ENCODE data around the gene PDE11A. TPM values are rescaled to one million over a fixed set of nuclear protein-coding genes. Genes with fewer than 3 reads are reported as not detected.
A peak's percentile ranks its signal among the peaks of the same experiment; 100 is the strongest.

The PDE11A gene
- total and polyA plus RNA-seq, 10 donors: 0.02 to 1.2 (median 0.22) TPM; not detected in 3

GRCh38 chr2:177765698-177766097 lies 306.9 kb downstream of the PDE11A start:
- TF ChIP-seq POLR2AphosphoS5 (IDR thresholded peaks at IDR 0.05): no peak
- TF ChIP-seq, protein P1, sequence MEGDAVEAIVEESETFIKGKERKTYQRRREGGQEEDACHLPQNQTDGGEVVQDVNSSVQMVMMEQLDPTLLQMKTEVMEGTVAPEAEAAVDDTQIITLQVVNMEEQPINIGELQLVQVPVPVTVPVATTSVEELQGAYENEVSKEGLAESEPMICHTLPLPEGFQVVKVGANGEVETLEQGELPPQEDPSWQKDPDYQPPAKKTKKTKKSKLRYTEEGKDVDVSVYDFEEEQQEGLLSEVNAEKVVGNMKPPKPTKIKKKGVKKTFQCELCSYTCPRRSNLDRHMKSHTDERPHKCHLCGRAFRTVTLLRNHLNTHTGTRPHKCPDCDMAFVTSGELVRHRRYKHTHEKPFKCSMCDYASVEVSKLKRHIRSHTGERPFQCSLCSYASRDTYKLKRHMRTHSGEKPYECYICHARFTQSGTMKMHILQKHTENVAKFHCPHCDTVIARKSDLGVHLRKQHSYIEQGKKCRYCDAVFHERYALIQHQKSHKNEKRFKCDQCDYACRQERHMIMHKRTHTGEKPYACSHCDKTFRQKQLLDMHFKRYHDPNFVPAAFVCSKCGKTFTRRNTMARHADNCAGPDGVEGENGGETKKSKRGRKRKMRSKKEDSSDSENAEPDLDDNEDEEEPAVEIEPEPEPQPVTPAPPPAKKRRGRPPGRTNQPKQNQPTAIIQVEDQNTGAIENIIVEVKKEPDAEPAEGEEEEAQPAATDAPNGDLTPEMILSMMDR (IDR thresholded peaks at IDR 0.05 in 8 of 11, conservative IDR thresholded peaks at IDR 0.05 in 3 of 11): no peak
- TF ChIP-seq POLR2A (IDR thresholded peaks at IDR 0.05): no peak
- intact Hi-C loops (cut with DNase I; ENCODE audit: low total_unique reads): loop anchor here (10.0 kb wide), 1 partner anchor 421 kb away; no protein-coding TSS in a partner anchor
- H3K4me3 ChIP-seq: no peak overlapping the region
- no peak overlapping the region for H3K27ac ChIP-seq
- peaks cover 0 to 12% (median 8%) of the 10 kb centered on the region in 6 donors for H3K4me1 ChIP-seq
- H3K9me3 ChIP-seq: no peaks in the 10 kb centered on the region
- no peaks in the 10 kb centered on the region for H3K36me3 ChIP-seq
- no peak for DNase-seq
- 79 to 97% (median 94%) methylated on average over 2 of the region's 2 CpGs for WGBS, 5 donors
- peaks cover 0 to 10% (median 0%) of the 10 kb centered on the region in 7 donors for H3K27me3 ChIP-seq (replicated peaks in 1 of 7)

- Histone ChIP-seq H3K4me3 (peak overlapping the region in 2 of 8 donors; percentile 19 to 47), H3K4me1 (peaks cover 0 to 13% (median 8%) of the 10 kb centered on the region in 6 donors), H3K27ac (no peak overlapping the region), H3K27me3 (replicated peaks in 1 of 7) (peaks cover 0 to 17% (median 0%) of the 10 kb centered on the region in 7 donors), H3K36me3 (no peaks in the 10 kb centered on the region), H3K9me3 (no peaks in the 10 kb centered on the region)
- intact Hi-C loops (cut with DNase I; ENCODE audit: low total_unique reads): loop anchor here (10.0 kb wide), 1 partner anchor 419 kb away; no protein-coding TSS in a partner anchor
- peak; percentile 88 for DNase-seq
- 24 to 31% (median 30%) methylated on average over 10 to 14 of the region's 14 CpGs for whole genome bisulfite sequencing, 5 donors
- TF ChIP-seq, protein P1 (IDR thresholded peaks at IDR 0.05 in 8 of 11, conservative IDR thresholded peaks at IDR 0.05 in 3 of 11): peak in 10 of 11 experiments; percentile 41 to 93 (median 84)
- TF ChIP-seq POLR2AphosphoS5 (IDR thresholded peaks at IDR 0.05): no peak
- no peak for TF ChIP-seq POLR2A (IDR thresholded peaks at IDR 0.05)
Observed at GRCh38 chr2:177763531-177764265, 308.9 kb downstream of the PDE11A start.

DNA sequence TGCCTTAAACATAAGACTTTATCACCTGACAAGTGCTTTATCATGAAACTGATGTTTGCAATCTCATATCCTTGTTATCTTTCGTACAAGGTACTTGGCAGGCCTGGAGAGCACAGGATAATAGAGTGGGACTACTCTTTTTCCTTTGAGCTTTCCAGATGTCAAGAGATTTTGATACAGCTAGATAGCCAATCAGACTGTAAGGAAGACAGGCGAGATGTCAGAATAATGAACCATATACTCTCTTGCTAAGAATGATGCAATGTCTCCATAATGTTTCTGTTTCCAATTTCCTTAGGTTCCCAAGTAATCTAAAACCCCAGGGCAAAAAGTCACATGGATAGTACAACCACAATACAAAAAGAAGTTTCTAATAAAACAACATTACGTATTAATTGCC lies 313.1 kb downstream of the PDE11A start:
- Histone ChIP-seq H3K9me3 (no peaks in the 10 kb centered on the region), H3K36me3 (no peaks in the 10 kb centered on the region), H3K4me3 (no peak overlapping the region), H3K27ac (no peak overlapping the region), H3K27me3 (replicated peaks in 1 of 7) (peaks cover 0 to 17% (median 0%) of the 10 kb centered on the region in 7 donors), H3K4me1 (peaks cover 0 to 26% (median 10%) of the 10 kb centered on the region in 6 donors)
- TF ChIP-seq POLR2AphosphoS5 (IDR thresholded peaks at IDR 0.05) (no peak), POLR2A (IDR thresholded peaks at IDR 0.05) (no peak)
- TF ChIP-seq, protein P1 (IDR thresholded peaks at IDR 0.05 in 8 of 11, conservative IDR thresholded peaks at IDR 0.05 in 3 of 11): no peak
- WGBS, 5 donors: 80 to 93% (median 85%) methylated on average over 3 of the region's 3 CpGs
- no peak for DNase-seq
- intact Hi-C loops (cut with DNase I; ENCODE audit: low total_unique reads): no loop called here
